Prostate gland (tissue), 2 donors: ENCODE data around the gene OTUD7B.

ENCODE experiments used
- CTCF ChIP-seq, 4 experiments: fragments of 200-600 bp in 2 of 4; fragments of 450-650 bp in 2 of 4; sonication (generic) in 2 of 4; IDR thresholded peaks; 1 replicate in 3 of 4; 2 replicates in 1 of 4; pipeline ENCODE4 v1.5.1; 2016 to 2019; ENCODE audit warnings: antibody characterized with exemption in 4 of 4, mild to moderate bottlenecking in 2 of 4, moderate library complexity in 2 of 4
- POLR2A ChIP-seq: fragments of 450-650 bp; IDR thresholded peaks from one replicate; pipeline ENCODE4 v1.6.1; 2016; ENCODE audit warnings: antibody characterized with exemption, mild to moderate bottlenecking
- POLR2AphosphoS5 ChIP-seq: sonication (generic); formaldehyde crosslinking; IDR thresholded peaks from one replicate; pipeline ENCODE4 v1.6.1; 2017; ENCODE audit warnings: antibody characterized with exemption

GRCh38 chr1:149986486-149987296 is 23.8 kb downstream of the OTUD7B start:
- TF ChIP-seq CTCF (IDR thresholded peaks at IDR 0.05) (no peak), POLR2A (no peak), POLR2AphosphoS5 (no peak)
